IPS-18a (cell line): ENCODE measurements around the gene KLHL14.

Source experiments
- H3K27ac ChIP-seq: one replicate; pipeline ENCODE4 v1.5.1; 2013; ENCODE audit warnings: low read length
- H3K27me3 ChIP-seq: one replicate; pipeline ENCODE4 v1.6.1; 2013; ENCODE audit warnings: mild to moderate bottlenecking, low read length; ENCODE audit not compliant: control insufficient read depth, insufficient read depth
- H3K36me3 ChIP-seq: one replicate; pipeline ENCODE4 v1.6.1; 2013; ENCODE audit warnings: low read depth, low read length; ENCODE audit not compliant: control insufficient read depth
- H3K4me1 ChIP-seq: one replicate; pipeline ENCODE4 v1.6.1; 2013; ENCODE audit warnings: low read depth, low read length; ENCODE audit not compliant: control insufficient read depth
- H3K4me3 ChIP-seq: one replicate; pipeline ENCODE4 v1.5.1; 2013; ENCODE audit warnings: low read length
- H3K9ac ChIP-seq: one replicate; pipeline ENCODE4 v1.6.1; 2013; ENCODE audit warnings: mild to moderate bottlenecking, low read length, moderate library complexity
- H3K9me3 ChIP-seq: one replicate; pipeline ENCODE4 v1.6.1; 2013; ENCODE audit warnings: low read depth, low read length; ENCODE audit not compliant: control insufficient read depth

KLHL14 gene

DNA sequence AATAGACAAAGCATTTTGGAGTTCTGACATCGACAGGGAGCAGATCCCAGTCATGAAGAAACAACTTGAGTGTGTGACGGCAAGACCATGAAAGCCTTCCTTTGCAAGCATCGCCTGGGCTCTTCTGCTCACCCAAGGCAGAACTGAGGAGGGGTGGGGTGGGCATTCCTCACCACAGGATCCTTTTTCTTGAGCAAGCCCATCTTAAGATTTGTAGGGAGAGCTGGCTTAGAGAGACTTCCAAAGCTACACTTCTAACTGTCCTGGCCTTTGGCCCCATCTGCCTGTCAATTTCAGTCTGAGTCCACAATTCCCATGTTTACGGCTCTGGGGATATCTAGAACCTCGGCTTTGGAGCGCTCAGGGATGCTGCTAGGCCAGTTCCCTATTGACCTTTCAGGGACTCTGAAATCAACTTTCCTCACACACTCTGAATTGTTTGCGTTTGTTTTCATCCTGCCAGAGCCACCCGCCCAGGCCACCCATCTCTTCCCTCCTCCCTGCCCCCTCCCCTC, 3.7 kb downstream of the KLHL14 start:
- peaks cover 31% of the 10 kb centered on the region for H3K4me1 ChIP-seq
- peaks cover 51% of the 10 kb centered on the region for H3K27me3 ChIP-seq
- peak overlapping the region; percentile 27 for H3K9ac ChIP-seq
- H3K9me3 ChIP-seq: no peaks in the 10 kb centered on the region
- no peak overlapping the region for H3K27ac ChIP-seq
- H3K36me3 ChIP-seq: no peaks in the 10 kb centered on the region
- peak overlapping the region; percentile 88 for H3K4me3 ChIP-seq

DNA sequence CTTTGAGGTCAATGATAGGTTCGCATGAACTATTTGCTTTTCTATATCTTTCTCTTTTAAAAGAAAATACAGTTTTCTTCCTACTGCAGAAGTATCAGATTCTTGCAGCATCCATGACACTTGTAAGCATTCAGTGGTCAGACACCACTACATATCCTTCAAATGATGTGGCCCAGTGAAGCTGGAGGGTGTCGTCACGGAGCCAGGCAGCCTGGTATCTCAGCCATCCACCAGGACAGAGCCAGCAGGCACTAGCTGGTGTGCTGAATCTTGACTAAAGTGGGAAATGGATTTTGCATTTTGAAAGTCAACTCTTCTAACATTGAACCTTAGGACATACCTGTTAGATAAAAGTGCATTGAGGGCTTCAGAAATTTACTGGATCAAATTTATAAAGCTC, 5.4 kb downstream of the KLHL14 start:
- H3K4me1 ChIP-seq: peaks cover 16% of the 10 kb centered on the region
- peaks cover 34% of the 10 kb centered on the region for H3K27me3 ChIP-seq
- H3K9ac ChIP-seq: no peak overlapping the region
- H3K4me3 ChIP-seq: no peak overlapping the region
- H3K27ac ChIP-seq: no peak overlapping the region
- no peaks in the 10 kb centered on the region for H3K36me3 ChIP-seq
- H3K9me3 ChIP-seq: no peaks in the 10 kb centered on the region

DNA sequence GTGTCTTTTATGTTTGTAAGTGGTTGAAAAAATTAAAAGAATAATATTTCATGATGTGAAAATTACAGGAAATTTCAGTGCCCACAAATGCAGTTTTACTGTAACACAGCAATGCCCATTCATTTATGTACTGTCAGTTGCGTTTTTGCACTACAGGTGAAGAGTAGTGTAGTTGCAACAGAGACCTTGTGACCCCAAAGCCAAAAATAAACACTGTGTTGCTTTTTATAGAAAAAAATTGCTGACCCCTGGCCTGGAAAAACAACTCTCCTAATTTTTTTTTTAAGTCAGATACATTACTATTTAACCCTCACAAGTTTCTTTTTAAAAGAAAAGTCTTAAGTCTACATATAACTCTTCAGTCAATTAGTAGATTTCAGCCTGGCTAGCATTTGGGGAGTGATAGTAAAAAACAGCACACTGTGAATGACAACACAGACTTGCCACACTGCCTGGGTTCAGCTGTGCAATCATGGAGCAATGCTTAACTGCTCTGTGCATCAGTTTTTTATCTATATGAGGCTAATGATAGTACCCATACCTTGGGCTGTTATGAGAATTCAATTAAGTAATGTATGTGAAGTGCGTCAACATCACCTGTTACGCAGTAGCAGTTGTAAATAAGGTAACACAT, 8.1 kb downstream of the KLHL14 start:
- peaks cover 37% of the 10 kb centered on the region for H3K4me1 ChIP-seq
- no peak overlapping the region for H3K9ac ChIP-seq
- H3K27me3 ChIP-seq: peaks cover 15% of the 10 kb centered on the region
- H3K36me3 ChIP-seq: no peaks in the 10 kb centered on the region
- no peak overlapping the region for H3K4me3 ChIP-seq
- no peak overlapping the region for H3K27ac ChIP-seq
- no peaks in the 10 kb centered on the region for H3K9me3 ChIP-seq

DNA sequence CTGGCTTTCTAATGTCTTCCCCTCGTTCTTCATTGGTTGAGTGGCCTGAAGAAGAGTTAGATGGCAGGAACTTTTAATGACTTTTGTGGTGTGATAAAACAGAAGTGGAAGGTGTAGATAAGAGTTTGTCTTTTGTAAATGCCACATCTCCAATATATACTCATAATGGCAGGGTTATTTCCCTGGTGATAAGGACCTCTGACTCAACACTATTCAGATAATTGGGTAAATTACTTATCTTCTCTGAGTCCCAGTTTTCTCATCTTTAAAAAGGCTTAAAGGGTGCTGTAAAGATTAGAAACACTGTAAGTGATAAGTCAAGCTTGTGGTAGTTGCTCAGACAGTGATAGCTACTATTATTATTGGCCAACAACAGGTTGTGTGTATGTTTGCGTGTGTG, 9.5 kb downstream of the KLHL14 start:
- no peak overlapping the region for H3K4me3 ChIP-seq
- no peak overlapping the region for H3K9ac ChIP-seq
- H3K27ac ChIP-seq: no peak overlapping the region
- no peaks in the 10 kb centered on the region for H3K9me3 ChIP-seq
- peaks cover 33% of the 10 kb centered on the region for H3K4me1 ChIP-seq
- no peaks in the 10 kb centered on the region for H3K36me3 ChIP-seq
- H3K27me3 ChIP-seq: peaks cover 3% of the 10 kb centered on the region

DNA sequence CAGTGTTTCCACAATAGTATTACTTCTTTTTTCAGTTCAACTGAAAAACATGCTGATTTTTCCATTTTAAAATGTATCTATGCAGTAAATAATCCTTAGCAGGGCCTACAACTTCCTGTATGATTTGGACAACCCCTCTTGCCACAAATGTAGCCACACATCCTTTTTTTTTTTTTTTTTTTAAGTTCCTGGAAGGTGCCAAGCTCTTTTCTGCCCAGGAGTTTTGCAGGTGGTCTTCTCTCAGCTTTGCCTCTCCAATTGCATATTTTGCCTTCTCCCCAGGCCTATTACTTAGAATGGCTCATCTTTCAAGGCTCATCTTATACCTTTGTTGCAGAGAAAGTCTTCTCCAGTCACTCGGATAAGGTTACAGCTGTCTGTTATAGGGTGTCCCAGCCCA, 11.6 kb downstream of the KLHL14 start:
- Histone ChIP-seq H3K4me3 (no peak overlapping the region), H3K27me3 (no peaks in the 10 kb centered on the region), H3K9ac (no peak overlapping the region), H3K36me3 (no peaks in the 10 kb centered on the region), H3K27ac (no peak overlapping the region), H3K4me1 (peaks cover 32% of the 10 kb centered on the region), H3K9me3 (no peaks in the 10 kb centered on the region)

DNA sequence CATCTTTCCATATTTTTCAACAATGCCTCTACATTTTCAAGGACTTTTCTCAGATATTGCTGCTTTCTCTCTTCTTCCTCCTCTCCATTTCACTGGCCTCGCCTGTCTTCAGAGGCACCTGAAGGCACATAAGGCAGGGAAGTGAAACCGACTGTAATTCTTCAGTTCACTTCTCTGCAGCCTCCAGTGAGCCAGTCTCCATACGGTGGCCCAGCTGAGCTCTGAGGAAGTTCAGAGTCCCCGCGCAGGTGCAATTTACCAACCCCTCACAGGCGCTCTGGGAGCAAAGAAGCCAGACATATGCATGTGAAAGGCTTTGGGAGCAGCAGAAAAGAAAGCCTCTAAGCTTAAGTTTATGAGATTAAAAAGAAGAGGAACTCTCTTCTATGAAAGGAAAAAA, 12.4 kb downstream of the KLHL14 start:
- H3K27me3 ChIP-seq: no peaks in the 10 kb centered on the region
- no peaks in the 10 kb centered on the region for H3K36me3 ChIP-seq
- peaks cover 36% of the 10 kb centered on the region for H3K4me1 ChIP-seq
- H3K9ac ChIP-seq: no peak overlapping the region
- no peak overlapping the region for H3K27ac ChIP-seq
- no peak overlapping the region for H3K4me3 ChIP-seq
- no peaks in the 10 kb centered on the region for H3K9me3 ChIP-seq

DNA sequence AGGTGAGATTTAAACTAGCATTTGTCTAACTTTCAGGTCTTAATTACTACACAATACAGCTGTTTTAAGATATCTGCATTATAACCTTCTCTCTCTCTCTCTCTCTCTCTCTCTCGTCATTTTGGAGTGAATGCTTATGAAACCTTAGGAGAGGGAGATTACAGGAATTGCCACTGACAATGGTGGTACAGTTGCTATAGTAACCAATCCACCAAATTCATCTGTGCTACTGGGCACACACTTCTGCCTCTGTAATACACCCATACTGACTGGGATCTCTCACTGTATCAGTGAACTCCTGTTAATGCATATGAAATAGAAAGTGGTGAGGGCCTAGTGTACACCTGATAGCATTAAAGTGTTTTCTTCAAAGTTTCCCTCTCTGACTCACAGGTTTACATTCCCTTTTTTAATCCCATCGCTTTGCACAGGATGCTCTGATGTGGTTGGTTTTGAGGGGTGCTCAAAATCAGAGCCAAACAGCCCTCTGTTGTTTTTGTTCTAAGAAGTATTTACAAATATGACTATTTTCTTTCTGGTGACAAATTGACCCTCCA, 13.1 kb downstream of the KLHL14 start:
- H3K4me3 ChIP-seq: no peak overlapping the region
- no peaks in the 10 kb centered on the region for H3K9me3 ChIP-seq
- no peak overlapping the region for H3K27ac ChIP-seq
- no peak overlapping the region for H3K9ac ChIP-seq
- no peaks in the 10 kb centered on the region for H3K27me3 ChIP-seq
- no peaks in the 10 kb centered on the region for H3K36me3 ChIP-seq
- H3K4me1 ChIP-seq: peaks cover 43% of the 10 kb centered on the region

DNA sequence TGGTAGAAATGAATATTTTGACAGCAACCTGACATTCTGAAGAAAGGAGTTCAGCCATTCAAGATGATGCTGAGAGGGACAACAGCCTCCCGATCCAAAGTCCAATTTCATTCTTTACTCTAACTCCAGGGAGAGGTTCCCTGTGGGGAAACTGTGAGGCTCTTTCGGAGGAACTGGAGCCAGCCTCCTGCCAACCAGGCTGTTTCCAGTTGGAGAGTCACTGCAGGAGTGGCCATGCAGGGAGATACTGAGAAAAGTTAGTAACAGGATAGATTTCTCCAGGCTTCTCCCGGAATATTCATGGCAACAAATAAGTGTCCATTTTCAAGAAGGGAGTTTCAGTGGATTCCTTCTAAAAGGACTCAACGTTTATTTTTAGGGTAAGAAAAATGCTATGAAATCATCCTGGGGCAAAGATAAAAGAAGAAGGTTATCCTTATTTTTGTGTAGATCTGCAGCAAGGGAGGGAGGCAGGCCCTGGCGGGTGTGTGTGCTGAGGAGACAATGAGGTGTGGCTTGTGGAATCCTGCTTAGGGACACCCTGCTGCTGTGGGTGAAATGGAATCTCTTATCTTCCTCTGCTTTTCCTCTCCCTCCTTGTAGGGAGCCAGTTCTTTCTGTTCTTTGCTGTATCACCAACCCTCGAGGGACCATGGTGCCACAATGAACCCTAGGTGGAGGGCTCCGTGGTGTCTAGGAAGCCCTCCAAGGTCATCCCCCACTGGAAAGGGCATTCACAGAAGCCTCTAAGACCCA, 18.1 kb downstream of the KLHL14 start:
- Histone ChIP-seq H3K4me3 (peak overlapping the region; percentile 14), H3K36me3 (no peaks in the 10 kb centered on the region), H3K4me1 (peaks cover 36% of the 10 kb centered on the region), H3K9me3 (no peaks in the 10 kb centered on the region), H3K27ac (no peak overlapping the region), H3K27me3 (no peaks in the 10 kb centered on the region), H3K9ac (no peak overlapping the region)

DNA sequence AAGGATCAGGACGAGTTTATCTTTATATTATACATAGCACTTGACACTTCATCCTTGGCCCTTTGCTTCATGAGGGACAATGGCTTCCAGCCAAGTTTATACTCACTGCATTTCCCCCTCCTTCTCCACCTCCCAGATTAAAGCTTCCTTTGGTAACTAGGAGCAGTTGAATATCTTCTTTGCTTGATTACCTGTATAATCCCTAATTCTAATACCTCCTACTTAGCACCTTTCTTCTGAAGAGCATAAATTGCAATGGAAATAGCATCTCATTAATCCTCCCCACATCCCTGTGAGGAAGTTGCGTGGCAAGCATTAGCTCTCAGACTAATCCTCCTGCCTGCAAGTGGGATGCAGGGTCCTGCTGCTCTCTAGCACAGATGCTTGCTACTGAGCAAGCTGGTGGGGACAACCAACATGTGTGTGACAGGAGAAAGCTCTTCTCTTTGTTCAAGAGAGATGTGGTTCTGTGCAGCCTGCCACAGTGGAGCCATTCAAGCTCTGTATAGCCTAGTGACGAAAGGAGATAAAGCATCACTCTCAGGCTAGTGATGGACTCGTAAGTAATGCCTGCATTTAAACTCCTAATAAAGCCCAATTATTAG, 19.1 kb downstream of the KLHL14 start:
- Histone ChIP-seq H3K9ac (no peak overlapping the region), H3K9me3 (no peaks in the 10 kb centered on the region), H3K4me1 (peaks cover 30% of the 10 kb centered on the region), H3K27me3 (no peaks in the 10 kb centered on the region), H3K36me3 (no peaks in the 10 kb centered on the region), H3K27ac (no peak overlapping the region), H3K4me3 (no peak overlapping the region)

DNA sequence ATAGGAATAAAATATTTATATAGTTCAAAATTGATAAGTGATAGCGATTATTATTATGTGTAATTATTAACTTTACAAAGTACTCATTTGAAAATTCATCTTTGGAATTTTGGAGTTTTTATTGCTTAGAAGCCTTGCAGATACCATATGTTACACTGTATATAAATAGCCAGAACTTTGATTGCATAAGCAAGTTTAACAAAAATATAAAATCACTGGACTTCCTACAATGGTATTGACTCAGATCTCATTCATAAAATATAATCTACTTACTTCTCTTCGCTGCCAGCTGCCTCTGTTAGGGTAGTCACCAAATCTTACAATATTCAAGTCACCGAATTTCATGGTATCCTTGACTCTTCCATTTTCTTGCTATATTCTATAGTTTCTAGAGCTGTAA, 22.5 kb downstream of the KLHL14 start:
- Histone ChIP-seq H3K9me3 (no peaks in the 10 kb centered on the region), H3K4me1 (peaks cover 21% of the 10 kb centered on the region), H3K27ac (no peak overlapping the region), H3K36me3 (no peaks in the 10 kb centered on the region), H3K9ac (no peak overlapping the region), H3K27me3 (no peaks in the 10 kb centered on the region), H3K4me3 (no peak overlapping the region)

DNA sequence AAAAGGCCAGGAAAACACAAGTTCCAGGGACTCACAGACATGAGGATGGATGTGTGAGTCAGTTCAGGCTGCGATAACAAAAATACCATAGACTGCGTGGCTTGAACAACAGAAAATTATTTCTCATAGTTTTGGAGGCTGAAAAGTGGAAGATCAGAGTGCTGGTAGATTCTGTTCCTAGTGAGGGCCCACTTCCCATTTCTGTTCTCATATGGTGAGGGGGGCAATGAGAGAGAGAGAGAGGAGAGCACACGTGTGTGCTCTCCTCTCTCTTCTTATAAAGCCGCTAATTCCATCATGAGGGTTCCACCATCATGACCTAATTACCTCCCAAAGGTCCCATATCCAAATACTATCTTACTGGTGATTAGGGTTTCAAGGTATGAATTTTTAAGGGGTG, 23.0 kb downstream of the KLHL14 start:
- no peaks in the 10 kb centered on the region for H3K36me3 ChIP-seq
- no peaks in the 10 kb centered on the region for H3K9me3 ChIP-seq
- no peak overlapping the region for H3K9ac ChIP-seq
- no peak overlapping the region for H3K27ac ChIP-seq
- H3K4me1 ChIP-seq: peaks cover 16% of the 10 kb centered on the region
- H3K27me3 ChIP-seq: no peaks in the 10 kb centered on the region
- H3K4me3 ChIP-seq: no peak overlapping the region
